Activated CD4-positive, alpha-beta memory T cell treated with anti-CD3 and anti-CD28 coated beads for 36 hours (primary cell): ENCODE measurements around the gene KSR1. TPM values are rescaled to one million over a fixed set of nuclear protein-coding genes. Genes with fewer than 3 reads are reported as not detected.
A peak's percentile ranks its signal among the peaks of the same experiment; 100 is the strongest.

Source experiments
- CTCF ChIA-PET: fragments of 350-600 bp; sonication (Branson Sonifier 250); formaldehyde crosslinking; loops from one replicate; lab custom pipeline; 2021; ENCODE audit warnings: antibody characterized with exemption, inconsistent platforms; lab: Charles Lee
- POLR2A ChIA-PET: fragments of 350-600 bp; sonication (Branson Sonifier 250); formaldehyde crosslinking; loops from one replicate; lab custom pipeline; 2021; ENCODE audit warnings: antibody characterized with exemption; lab: Charles Lee
- DNase-seq: peaks from one replicate; pipeline ENCODE4 v3.0.0-alpha.2; 2020
- H3K27ac Mint-ChIP-seq: one replicate; pipeline ENCODE4 v1.8.0; 2021; ENCODE audit warnings: mixed read lengths
- H3K27me3 Mint-ChIP-seq: one replicate; pipeline ENCODE4 v1.8.0; 2021; ENCODE audit warnings: mixed read lengths
- H3K36me3 Mint-ChIP-seq: one replicate; pipeline ENCODE4 v1.8.0; 2021; ENCODE audit warnings: mixed read lengths
- H3K4me1 Mint-ChIP-seq: one replicate; pipeline ENCODE4 v1.8.0; 2021; ENCODE audit warnings: low read depth, mixed read lengths
- H3K4me3 Mint-ChIP-seq: one replicate; pipeline ENCODE4 v1.8.0; 2021; ENCODE audit warnings: mild to moderate bottlenecking, mixed read lengths
- H3K9me3 Mint-ChIP-seq: one replicate; pipeline ENCODE4 v1.8.0; 2021; ENCODE audit warnings: mixed read lengths
- intact Hi-C: fragments of 100-400 bp; cut with micrococcal nuclease; formaldehyde crosslinking; loops from one replicate; pipeline ENCODE4 v1.15.1; 2023
- total RNA-seq, 2 experiments: library from RNA; stranded (reverse); gene quantifications; one replicate each; pipeline ENCODE4 v1.2.3, GENCODE V29; 2021

KSR1 gene
- total RNA-seq, 2 experiments from 2014 or later = 55.0 to 60.8 TPM

DNA sequence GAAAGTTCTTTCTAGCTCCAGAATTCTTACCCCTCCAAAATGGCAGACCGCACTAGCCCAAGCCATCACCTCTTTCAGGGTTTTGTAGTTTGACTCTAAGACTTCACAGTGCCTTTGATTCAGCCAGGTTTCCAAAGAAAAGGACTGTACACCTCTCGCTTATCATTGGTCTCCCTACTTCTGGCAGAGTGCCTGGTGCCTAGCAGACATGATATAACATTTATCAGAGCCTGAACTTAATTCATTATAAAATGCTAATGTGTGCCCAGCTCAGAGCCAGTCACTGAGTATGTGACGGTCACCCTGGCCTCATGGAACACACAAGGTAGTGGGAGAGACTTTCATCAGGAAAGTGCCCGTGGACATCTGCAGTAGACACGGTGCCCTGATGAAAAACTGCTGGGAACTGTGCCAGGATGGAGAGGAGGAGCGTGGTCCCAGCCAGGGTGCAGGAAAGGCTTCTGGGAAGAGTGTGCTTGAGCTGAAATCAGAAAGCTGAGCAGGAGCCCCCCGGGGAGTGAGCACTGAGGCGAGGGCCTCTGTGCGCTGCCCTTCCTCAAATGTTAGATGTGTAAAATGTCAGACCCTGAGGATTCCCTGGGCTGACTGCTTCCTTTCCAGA, 140.4 kb downstream of the KSR1 start:
- peaks cover 22% of the 10 kb centered on the region for H3K36me3 Mint-ChIP-seq
- no peaks in the 10 kb centered on the region for H3K9me3 Mint-ChIP-seq
- ChIA-PET CTCF (interaction anchor here (1.6 to 12.4 kb wide), 5 partner anchors 55 to 359 kb away, joined by 5 to 207 read pairs (median 187); no protein-coding TSS in a partner anchor), POLR2A (no interaction called here)
- no peaks in the 10 kb centered on the region for H3K27me3 Mint-ChIP-seq
- H3K4me1 Mint-ChIP-seq = peaks cover 7% of the 10 kb centered on the region
- no peak overlapping the region for H3K27ac Mint-ChIP-seq
- intact Hi-C loops = no loop called here
- DNase-seq = no peak
- H3K4me3 Mint-ChIP-seq = no peak overlapping the region

DNA sequence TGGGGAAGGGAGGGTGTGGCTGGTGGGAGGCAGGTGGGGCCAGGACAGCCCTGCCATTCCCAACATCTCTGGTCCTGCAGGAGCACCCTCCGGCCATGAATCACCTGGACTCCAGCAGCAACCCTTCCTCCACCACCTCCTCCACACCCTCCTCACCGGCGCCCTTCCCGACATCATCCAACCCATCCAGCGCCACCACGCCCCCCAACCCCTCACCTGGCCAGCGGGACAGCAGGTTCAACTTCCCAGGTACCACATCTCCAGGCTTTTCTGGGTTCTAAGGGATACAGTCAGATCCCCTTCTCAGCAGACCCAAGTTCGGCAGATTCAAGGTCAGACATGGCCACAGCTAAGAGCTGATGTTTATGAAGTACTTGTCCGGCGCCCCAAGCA, 140.9 kb downstream of the KSR1 start:
- ChIA-PET POLR2A (no interaction called here), CTCF (interaction anchor here (0.7 to 12.4 kb wide), 5 partner anchors 55 to 359 kb away, joined by 3 to 207 read pairs (median 187); no protein-coding TSS in a partner anchor)
- intact Hi-C loops = no loop called here
- DNase-seq = no peak
- Mint-ChIP-seq H3K9me3 (no peaks in the 10 kb centered on the region), H3K36me3 (peaks cover 22% of the 10 kb centered on the region), H3K4me1 (peaks cover 7% of the 10 kb centered on the region), H3K27ac (peak overlapping the region; percentile 2), H3K27me3 (no peaks in the 10 kb centered on the region), H3K4me3 (no peak overlapping the region)

DNA sequence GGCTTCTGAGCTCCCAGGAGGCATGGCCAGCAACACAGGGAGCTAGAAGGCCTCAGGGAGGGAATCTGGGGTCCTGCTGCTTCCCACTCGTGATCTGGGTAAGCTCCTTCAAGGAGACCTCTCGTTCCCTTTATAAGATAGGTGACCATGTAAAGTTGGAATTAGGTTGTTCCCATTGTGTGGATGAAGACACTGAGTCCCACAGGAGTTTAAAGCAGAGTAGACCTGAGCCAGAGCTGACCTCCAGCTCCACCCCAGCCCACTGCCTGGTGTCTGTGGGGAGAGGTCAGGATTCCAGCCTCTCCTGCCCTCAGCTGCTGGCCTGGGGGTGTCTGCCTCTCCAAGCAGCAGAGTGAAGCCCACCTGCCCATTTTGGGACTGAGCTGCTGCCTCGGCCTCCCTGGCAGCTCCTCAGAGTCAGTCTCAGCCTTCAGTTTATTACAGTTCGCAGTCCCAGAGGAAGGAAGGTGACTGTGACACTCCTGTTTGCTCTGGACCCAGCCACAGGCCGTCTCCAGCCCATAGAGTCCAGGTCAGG, 141.6 kb downstream of the KSR1 start:
- DNase-seq = no peak
- Mint-ChIP-seq H3K4me3 (no peak overlapping the region), H3K27me3 (no peaks in the 10 kb centered on the region), H3K27ac (no peak overlapping the region), H3K9me3 (no peaks in the 10 kb centered on the region), H3K36me3 (peaks cover 22% of the 10 kb centered on the region), H3K4me1 (peaks cover 7% of the 10 kb centered on the region)
- ChIA-PET POLR2A (no interaction called here), CTCF (interaction anchor here (0.7 to 12.4 kb wide), 6 partner anchors 54 to 360 kb away, joined by 3 to 207 read pairs (median 100); no protein-coding TSS in a partner anchor)
- intact Hi-C loops = no loop called here

DNA sequence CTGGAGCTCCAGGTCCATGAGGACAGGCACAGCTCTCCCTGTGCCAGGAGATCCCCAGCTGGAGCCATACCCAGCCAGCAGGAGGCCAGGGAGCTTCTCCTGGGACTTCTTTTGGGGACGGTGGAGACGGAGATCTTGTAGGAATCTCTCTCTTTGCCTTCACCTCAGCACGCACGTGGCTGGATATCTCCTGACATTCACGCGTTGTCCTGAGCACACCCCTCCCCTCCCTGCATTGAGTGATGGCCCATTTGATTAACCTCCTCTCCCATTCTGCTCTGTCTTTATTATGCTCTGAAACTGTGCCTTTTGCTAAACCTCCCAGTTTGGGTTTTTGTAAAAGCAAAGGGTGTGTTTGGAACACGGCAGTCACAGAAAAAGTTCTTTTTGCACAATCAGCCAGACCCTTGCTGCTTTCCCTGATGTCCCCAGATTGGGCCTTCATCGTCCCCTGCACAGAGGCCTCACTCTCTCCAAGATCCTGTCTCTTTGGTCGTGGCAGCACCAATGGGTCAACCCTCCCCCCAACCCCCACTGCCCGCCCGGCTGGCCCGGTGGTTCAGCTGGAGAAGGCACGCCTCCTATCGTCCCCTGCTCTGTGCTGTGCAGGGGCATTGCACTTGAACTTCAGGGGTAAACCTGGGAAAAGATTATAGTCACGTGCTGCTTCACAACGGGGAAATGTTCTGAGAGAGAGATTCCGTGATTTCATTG, 142.2 kb downstream of the KSR1 start:
- DNase-seq = no peak
- CTCF ChIA-PET = interaction anchor here (1.2 to 12.4 kb wide), 21 partner anchors 10 to 361 kb away, joined by 3 to 207 read pairs (median 14); partner anchors contain the start of gene KSR1
- Mint-ChIP-seq H3K4me3 (no peak overlapping the region), H3K4me1 (peaks cover 9% of the 10 kb centered on the region), H3K27ac (no peak overlapping the region), H3K36me3 (peaks cover 24% of the 10 kb centered on the region), H3K9me3 (no peaks in the 10 kb centered on the region), H3K27me3 (no peaks in the 10 kb centered on the region)
- intact Hi-C loops = no loop called here
- POLR2A ChIA-PET = interaction anchor here (1.8 kb wide), 1 partner anchor 132 kb away, joined by 5 read pairs; no protein-coding TSS in a partner anchor

DNA sequence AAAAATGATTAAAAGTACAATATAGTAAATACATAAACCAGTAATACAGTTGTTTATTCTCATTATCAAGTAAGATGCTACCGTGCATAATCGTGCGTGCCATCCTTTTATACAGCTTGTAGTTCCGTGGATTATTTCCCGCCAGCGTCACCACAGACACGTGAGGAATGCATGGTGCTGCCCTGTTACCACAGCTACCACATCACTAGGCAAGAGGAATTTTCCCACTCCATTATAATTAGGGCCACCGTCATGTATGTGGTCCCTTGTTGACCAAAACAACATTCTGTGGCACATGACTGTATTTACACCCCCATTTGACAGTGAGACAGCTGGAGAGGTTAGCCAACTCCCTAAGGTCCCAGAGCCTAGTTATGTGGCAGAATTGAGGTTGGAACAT, 144.2 kb downstream of the KSR1 start:
- Mint-ChIP-seq H3K4me1 (peaks cover 4% of the 10 kb centered on the region), H3K9me3 (no peaks in the 10 kb centered on the region), H3K27ac (peak overlapping the region; percentile 11), H3K27me3 (no peaks in the 10 kb centered on the region), H3K4me3 (no peak overlapping the region), H3K36me3 (peaks cover 33% of the 10 kb centered on the region)
- no peak for DNase-seq
- CTCF ChIA-PET = interaction anchor here (0.7 to 12.4 kb wide), 54 partner anchors 8 to 404 kb away, joined by 3 to 207 read pairs (median 6); partner anchors contain the start of genes KSR1 and LGALS9
- POLR2A ChIA-PET = interaction anchor here (1.8 kb wide), 1 partner anchor 134 kb away, joined by 5 read pairs; no protein-coding TSS in a partner anchor
- intact Hi-C loops = loop anchor here (1.0 to 2.0 kb wide), 5 partner anchors 31 to 364 kb away; no protein-coding TSS in a partner anchor

DNA sequence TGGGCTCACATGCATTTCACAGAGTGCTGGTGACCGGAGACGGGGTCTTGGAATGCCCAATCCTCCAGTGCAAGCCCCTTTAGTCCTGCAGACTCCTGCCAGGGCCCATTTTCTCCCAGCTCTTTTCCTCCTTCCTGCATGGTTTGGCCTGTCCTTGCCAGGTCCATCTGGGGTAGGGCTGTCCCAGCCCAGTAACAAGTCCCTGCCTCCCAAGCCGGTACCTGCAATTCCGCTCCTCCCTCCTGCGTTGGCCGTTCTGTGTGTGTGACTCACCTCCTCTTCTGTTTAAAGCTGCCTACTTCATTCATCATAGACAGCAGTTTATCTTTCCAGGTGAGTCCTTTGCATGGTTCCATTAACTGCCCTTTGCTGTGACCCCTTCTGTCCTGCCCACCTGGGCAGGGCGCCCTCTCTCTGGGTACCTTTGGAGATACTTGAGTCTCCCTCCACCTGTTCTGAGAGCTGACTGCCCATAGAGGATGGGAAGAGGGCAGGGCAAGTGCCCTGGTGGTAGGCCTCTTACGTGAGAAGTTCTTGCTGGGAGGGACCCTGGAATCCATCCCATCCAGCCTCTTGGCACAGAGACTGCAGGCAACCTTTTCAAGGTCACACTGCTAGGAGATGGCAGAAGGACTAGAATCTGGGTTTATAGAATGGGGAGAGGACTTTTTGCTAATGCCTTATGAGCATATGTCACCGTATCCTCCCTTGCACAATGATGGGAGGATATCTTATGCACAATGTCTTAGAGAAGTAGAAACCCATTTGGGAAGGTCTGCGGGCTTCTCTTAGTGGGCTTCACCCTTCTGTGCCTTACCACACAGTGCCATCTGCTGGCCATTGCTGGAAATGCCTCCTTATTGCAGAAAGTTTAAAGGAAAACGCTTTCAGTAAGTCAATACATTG, 145.1 kb downstream of the KSR1 start:
- Mint-ChIP-seq H3K27me3 (no peaks in the 10 kb centered on the region), H3K36me3 (peaks cover 36% of the 10 kb centered on the region), H3K9me3 (no peaks in the 10 kb centered on the region), H3K4me3 (no peak overlapping the region), H3K27ac (no peak overlapping the region), H3K4me1 (peaks cover 4% of the 10 kb centered on the region)
- intact Hi-C loops = loop anchor here (1.0 to 2.0 kb wide), 3 partner anchors 57 to 220 kb away; no protein-coding TSS in a partner anchor
- ChIA-PET POLR2A (no interaction called here), CTCF (interaction anchor here (0.6 to 12.4 kb wide), 40 partner anchors 9 to 405 kb away, joined by 3 to 207 read pairs (median 6); partner anchors contain the start of genes KSR1 and LGALS9)
- peak; percentile 86 for DNase-seq

DNA sequence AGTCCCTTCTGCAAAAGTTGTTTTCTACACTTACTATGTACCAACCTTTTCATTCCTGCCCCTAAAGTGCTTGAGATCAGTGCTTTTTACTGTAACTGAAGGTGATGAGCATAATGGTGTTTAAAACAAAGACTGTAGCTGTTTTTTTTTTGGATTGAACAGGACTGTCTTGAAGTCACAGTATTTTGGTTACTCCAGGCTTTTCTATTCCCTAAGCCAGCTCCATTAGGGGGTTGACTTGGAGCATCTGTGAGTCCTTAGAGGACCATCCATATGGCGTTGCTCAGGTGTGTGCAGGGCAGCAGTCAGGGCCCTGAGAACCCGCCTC, 145.7 kb downstream of the KSR1 start:
- intact Hi-C loops = loop anchor here (1.0 to 2.0 kb wide), 3 partner anchors 57 to 221 kb away; no protein-coding TSS in a partner anchor
- DNase-seq = no peak
- no peaks in the 10 kb centered on the region for H3K27me3 Mint-ChIP-seq
- ChIA-PET POLR2A (no interaction called here), CTCF (interaction anchor here (0.6 to 12.4 kb wide), 32 partner anchors 8 to 364 kb away, joined by 3 to 207 read pairs (median 4); partner anchors contain the start of genes KSR1 and LGALS9)
- H3K4me3 Mint-ChIP-seq = no peak overlapping the region
- no peaks in the 10 kb centered on the region for H3K9me3 Mint-ChIP-seq
- H3K4me1 Mint-ChIP-seq = peaks cover 4% of the 10 kb centered on the region
- no peak overlapping the region for H3K27ac Mint-ChIP-seq
- peaks cover 35% of the 10 kb centered on the region for H3K36me3 Mint-ChIP-seq

DNA sequence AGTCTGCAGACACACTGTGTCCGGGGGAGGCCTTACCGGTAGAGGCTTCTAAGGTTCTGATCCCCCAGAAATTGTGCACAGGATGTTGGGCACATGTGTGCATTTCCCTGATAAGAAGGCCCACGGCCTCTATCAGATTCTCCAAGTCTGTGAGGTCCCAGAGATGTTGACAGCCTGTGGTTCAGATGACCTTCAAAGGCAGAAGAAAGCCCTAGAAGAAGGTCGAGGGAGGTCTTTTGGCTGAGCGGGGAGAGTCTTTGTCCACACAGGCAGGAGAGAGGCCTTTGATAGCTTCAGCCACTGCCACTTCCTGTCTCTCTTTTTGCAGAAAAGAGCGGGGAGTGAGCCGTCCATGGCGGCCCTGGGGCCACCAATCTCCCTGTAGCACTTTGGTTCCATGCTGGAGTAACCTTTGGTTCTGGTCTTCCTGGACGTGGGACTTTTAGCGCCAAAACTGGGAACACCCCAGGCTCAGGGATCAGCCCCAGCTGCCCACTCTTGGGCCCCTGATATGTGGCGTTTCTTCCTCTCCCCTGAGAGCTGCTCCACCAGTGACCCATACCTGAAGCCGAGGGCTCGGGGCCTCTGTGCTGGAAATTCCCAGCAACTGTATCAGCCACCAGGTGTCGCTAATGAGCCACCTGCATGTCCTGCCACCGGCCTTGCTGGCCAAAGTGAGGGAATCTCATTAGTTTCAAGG, 146.6 kb downstream of the KSR1 start:
- DNase-seq = peak; percentile 80
- CTCF ChIA-PET = interaction anchor here (0.7 to 12.4 kb wide), 33 partner anchors 8 to 365 kb away, joined by 3 to 207 read pairs (median 4); partner anchors contain the start of gene KSR1
- POLR2A ChIA-PET = no interaction called here
- Mint-ChIP-seq H3K9me3 (no peaks in the 10 kb centered on the region), H3K27ac (peak overlapping the region; percentile 33), H3K4me1 (peaks cover 4% of the 10 kb centered on the region), H3K27me3 (no peaks in the 10 kb centered on the region), H3K36me3 (peaks cover 42% of the 10 kb centered on the region), H3K4me3 (no peak overlapping the region)
- intact Hi-C loops = loop anchor here (1.0 kb wide), 1 partner anchor 48 kb away; no protein-coding TSS in a partner anchor

DNA sequence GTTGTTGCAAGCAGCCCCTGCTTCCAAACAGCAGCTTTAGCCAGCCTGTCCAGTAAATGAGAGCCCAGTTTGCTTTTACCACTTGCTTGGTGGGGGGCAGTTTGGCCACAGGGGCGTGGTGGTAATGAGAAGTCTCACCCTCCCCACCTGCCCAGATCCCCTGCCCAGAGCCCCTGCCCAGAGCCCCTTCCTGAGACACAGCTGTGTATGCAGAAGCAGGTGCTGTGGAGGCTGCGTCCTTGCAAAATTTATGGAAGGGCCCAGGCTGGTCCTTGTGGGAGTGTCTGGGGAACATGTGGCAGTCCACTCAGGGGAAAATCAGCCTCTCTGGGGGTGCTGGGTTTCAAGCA, 147.1 kb downstream of the KSR1 start:
- no peak overlapping the region for H3K27ac Mint-ChIP-seq
- no peak overlapping the region for H3K4me3 Mint-ChIP-seq
- peaks cover 43% of the 10 kb centered on the region for H3K36me3 Mint-ChIP-seq
- H3K4me1 Mint-ChIP-seq = peaks cover 7% of the 10 kb centered on the region
- ChIA-PET POLR2A (no interaction called here), CTCF (interaction anchor here (0.7 to 12.4 kb wide), 29 partner anchors 8 to 366 kb away, joined by 3 to 207 read pairs (median 4); partner anchors contain the start of gene KSR1)
- no peaks in the 10 kb centered on the region for H3K9me3 Mint-ChIP-seq
- intact Hi-C loops = loop anchor here (1.0 kb wide), 1 partner anchor 48 kb away; no protein-coding TSS in a partner anchor
- DNase-seq = no peak
- no peaks in the 10 kb centered on the region for H3K27me3 Mint-ChIP-seq

DNA sequence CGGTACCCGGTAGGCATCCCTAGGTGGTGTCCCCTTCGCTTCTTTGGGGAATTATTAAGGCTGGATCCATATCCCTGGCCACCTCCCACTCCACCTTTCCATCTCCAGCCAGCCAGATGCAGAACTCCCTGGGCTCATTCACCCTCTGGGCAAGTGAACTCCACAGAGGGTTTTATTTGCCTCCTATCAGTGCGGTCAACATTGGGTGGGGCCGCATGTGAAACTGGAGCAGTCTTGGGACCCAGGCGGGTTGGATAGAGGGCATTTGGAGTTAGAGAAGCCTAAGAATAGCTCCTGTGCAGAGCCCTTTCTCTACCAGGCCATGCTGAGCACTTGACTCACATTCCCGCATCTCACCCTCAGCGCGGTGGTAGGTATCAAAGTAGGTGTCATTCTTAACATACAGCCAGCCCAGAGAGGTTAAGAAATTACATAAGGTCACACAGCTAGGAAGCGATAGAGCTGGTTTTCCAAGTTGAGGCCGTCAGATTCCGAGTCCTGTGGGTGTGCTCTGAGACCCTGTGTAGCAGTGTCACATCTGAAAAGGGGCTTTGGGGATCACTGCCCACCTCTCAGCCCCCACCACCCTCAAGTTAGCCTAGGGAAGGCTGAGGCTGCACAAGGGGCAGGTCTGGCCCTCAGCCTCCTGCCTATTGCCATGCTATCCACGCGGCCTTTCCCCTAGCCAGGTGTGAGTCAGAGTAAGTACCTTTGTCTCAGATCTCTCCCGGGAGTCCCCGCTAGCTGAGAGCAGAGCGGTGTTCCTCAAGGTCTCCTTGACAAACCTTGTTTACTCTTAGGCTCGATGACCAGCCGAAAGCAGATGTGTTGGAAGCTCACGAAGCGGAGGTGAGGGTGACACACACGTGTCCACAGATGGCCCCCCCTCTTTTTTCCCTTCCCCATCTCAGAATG, 147.9 kb downstream of the KSR1 start:
- Mint-ChIP-seq H3K4me1 (peaks cover 7% of the 10 kb centered on the region), H3K27me3 (no peaks in the 10 kb centered on the region), H3K9me3 (no peaks in the 10 kb centered on the region), H3K27ac (no peak overlapping the region), H3K36me3 (peaks cover 43% of the 10 kb centered on the region), H3K4me3 (no peak overlapping the region)
- ChIA-PET POLR2A (no interaction called here), CTCF (interaction anchor here (1.0 to 12.4 kb wide), 23 partner anchors 8 to 366 kb away, joined by 3 to 207 read pairs (median 5); partner anchors contain the start of gene KSR1)
- no peak for DNase-seq
- intact Hi-C loops = loop anchor here (1.0 kb wide), 1 partner anchor 47 kb away; no protein-coding TSS in a partner anchor
